ENCODE data around the gene MRPL45. TPM values are rescaled to one million over a fixed set of nuclear protein-coding genes. Genes with fewer than 3 reads are reported as not detected.
"Not testable (repeated sequence)": the region's sequence is repeated elsewhere in the genome, so short reads cannot be mapped to it uniquely, and the experiment has no call there.

MRPL45 gene
- 39.8 TPM for polyA plus RNA-seq (2013, experiment 1 of 2)
- 40.2 TPM for polyA plus RNA-seq (2013, experiment 2 of 2)

DNA sequence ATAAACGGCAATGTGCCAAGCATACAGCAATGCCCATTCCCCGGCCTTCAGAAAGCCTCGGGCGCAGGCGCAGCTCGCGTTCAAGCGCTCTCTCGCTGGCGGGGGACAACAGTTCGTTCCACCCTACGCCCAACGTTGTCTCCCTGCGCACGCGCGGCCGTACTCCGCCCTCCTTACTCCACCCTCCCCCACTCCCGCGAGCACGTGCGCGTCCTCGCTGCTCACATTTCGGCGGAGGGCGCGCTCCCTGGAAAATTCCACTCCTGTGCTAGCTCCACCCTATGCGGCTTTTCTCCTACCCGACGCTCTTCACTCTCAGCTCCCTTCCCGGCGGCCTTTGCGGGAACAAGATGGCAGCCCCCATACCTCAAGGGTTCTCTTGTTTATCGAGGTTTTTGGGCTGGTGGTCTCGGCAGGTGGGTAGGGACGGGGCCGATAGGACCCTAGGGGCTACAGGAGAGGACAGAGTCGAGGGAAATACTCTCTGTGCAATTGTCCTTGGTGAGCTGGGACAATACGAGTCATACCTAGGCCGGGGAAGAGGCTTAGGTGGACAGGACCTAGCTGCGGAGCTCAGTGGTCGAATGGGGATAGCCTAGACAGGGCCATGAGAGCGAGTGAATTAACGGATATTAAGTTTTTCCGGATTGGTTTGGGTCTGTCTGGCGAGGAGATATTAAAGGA lies at the start of gene MRPL45:
MRPL45 (plus strand) TSS at position 335 of the 684 bp plus-strand sequence; CDS start at position 351, 16 bp downstream.
- not testable (repeated sequence) for H3K27ac ChIP-seq (ENCODE audit: low read length, poor library complexity, severe bottlenecking); H2BK5ac ChIP-seq (ENCODE audit: low read depth, low read length, poor library complexity, severe bottlenecking); H3K23ac ChIP-seq (ENCODE audit: low read length in 2 of 2); H2BK12ac ChIP-seq (ENCODE audit: low read length in 2 of 2); H4K91ac ChIP-seq (ENCODE audit: low read length); H3K79me1 ChIP-seq (replicated peaks; ENCODE audit: low read length, poor library complexity, severe bottlenecking); H3K4me1 ChIP-seq (ENCODE audit: control insufficient read depth, insufficient read depth, low read depth, low read length); H3K14ac ChIP-seq (ENCODE audit: low read length in 2 of 2); H2AK5ac ChIP-seq (ENCODE audit: low read length, severe bottlenecking); H2BK15ac ChIP-seq (ENCODE audit: low read depth, poor library complexity, severe bottlenecking); H3K9me3 ChIP-seq (ENCODE audit: control insufficient read depth, low read length); H3K27me3 ChIP-seq (ENCODE audit: control insufficient read depth in 1 of 2, insufficient read depth in 1 of 2, low read length in 2 of 2); H2AFZ ChIP-seq (ENCODE audit: low read depth, low read length); H2BK120ac ChIP-seq (ENCODE audit: low read depth, low read length); H3K18ac ChIP-seq (ENCODE audit: low read depth in 1 of 2, low read length in 2 of 2); H3K4ac ChIP-seq (ENCODE audit: low read depth in 1 of 2, low read length in 2 of 2); H3K36me3 ChIP-seq (ENCODE audit: control insufficient read depth in 1 of 2, insufficient read depth in 2 of 2, low read depth in 1 of 2, low read length in 2 of 2)
- DNase-seq = peak; percentile 94
- Histone ChIP-seq H3K4me3 (ENCODE audit: insufficient read depth in 1 of 2, low read depth in 1 of 2, low read length in 2 of 2) (peak within 1 kb of the TSS; percentile 65 to 85), H3K9ac (ENCODE audit: low read length) (peak within 1 kb of the TSS; percentile 92), H3K4me2 (ENCODE audit: low read length, poor library complexity, severe bottlenecking) (peak within 1 kb of the TSS; percentile 47), H4K8ac (ENCODE audit: low read length) (peak within 1 kb of the TSS; percentile 64)
- 0% methylated on average over 39 of the region's 48 CpGs for WGBS

DNA sequence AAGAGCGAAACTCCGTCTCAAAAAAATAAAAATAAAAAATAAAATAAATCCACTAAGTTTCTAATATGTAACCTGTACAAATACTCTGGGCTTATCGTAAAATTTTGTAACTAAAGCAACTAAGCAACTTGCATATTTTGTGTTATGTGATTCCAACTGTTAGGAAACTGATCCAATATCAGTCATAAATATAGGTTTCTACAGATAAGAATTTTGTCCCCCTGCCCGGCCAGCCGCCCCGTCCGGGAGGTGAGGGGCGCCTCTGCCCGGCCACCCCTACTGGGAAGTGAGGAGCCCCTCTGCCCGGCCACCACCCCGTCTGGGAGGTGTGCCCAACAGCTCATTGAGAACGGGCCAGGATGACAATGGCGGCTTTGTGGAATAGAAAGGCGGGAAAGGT lies 43.8 kb upstream of the MRPL45 start:
- H2BK5ac ChIP-seq (ENCODE audit: low read depth, low read length, poor library complexity, severe bottlenecking); H3K27ac ChIP-seq (ENCODE audit: low read length, poor library complexity, severe bottlenecking); H3K36me3 ChIP-seq (ENCODE audit: control insufficient read depth in 1 of 2, insufficient read depth in 2 of 2, low read depth in 1 of 2, low read length in 2 of 2); DNase-seq; H3K27me3 ChIP-seq (ENCODE audit: control insufficient read depth in 1 of 2, insufficient read depth in 1 of 2, low read length in 2 of 2); H2BK120ac ChIP-seq (ENCODE audit: low read depth, low read length); H3K18ac ChIP-seq (ENCODE audit: low read depth in 1 of 2, low read length in 2 of 2); H3K14ac ChIP-seq (ENCODE audit: low read length in 2 of 2); H2BK15ac ChIP-seq (ENCODE audit: low read depth, poor library complexity, severe bottlenecking); H4K8ac ChIP-seq (ENCODE audit: low read length); H4K91ac ChIP-seq (ENCODE audit: low read length); H2BK12ac ChIP-seq (ENCODE audit: low read length in 2 of 2); H3K4me2 ChIP-seq (ENCODE audit: low read length, poor library complexity, severe bottlenecking); H2AK5ac ChIP-seq (ENCODE audit: low read length, severe bottlenecking); H3K23ac ChIP-seq (ENCODE audit: low read length in 2 of 2); H3K4me1 ChIP-seq (ENCODE audit: control insufficient read depth, insufficient read depth, low read depth, low read length); H2AFZ ChIP-seq (ENCODE audit: low read depth, low read length); H3K79me1 ChIP-seq (replicated peaks; ENCODE audit: low read length, poor library complexity, severe bottlenecking); H3K4ac ChIP-seq (ENCODE audit: low read depth in 1 of 2, low read length in 2 of 2); H3K4me3 ChIP-seq (ENCODE audit: insufficient read depth in 1 of 2, low read depth in 1 of 2, low read length in 2 of 2); H3K9me3 ChIP-seq (ENCODE audit: control insufficient read depth, low read length); H3K9ac ChIP-seq (ENCODE audit: low read length): not testable (repeated sequence)
- WGBS = no CpG with 5 or more reads among the region's 14 CpGs

DNA sequence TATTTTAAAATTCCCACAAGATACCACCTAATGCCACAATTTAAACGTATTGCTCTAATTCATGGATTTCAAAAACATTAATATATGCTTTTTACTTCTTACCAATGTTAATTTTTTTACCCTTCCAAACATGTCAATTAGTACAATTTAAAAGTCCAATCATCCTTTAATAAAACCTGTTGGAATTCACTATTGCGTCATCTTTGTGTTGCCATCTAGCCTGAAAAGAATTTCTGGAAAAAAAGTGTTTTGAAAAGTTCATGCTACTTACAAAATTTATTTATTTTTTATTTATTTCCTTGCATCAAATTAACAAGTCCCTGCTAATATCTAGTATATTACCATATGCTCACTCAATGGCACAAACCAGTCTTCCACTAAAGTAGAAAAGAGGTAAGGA lies 42.6 kb upstream of the MRPL45 start:
- H3K9ac ChIP-seq (ENCODE audit: low read length) = peak overlapping the region; percentile 72
- not testable (repeated sequence) for H3K36me3 ChIP-seq (ENCODE audit: control insufficient read depth in 1 of 2, insufficient read depth in 2 of 2, low read depth in 1 of 2, low read length in 2 of 2); H2AK5ac ChIP-seq (ENCODE audit: low read length, severe bottlenecking); H3K4me1 ChIP-seq (ENCODE audit: control insufficient read depth, insufficient read depth, low read depth, low read length); H3K23ac ChIP-seq (ENCODE audit: low read length in 2 of 2); H3K27me3 ChIP-seq (ENCODE audit: control insufficient read depth in 1 of 2, insufficient read depth in 1 of 2, low read length in 2 of 2); H2AFZ ChIP-seq (ENCODE audit: low read depth, low read length); H3K9me3 ChIP-seq (ENCODE audit: control insufficient read depth, low read length); H2BK12ac ChIP-seq (ENCODE audit: low read length in 2 of 2); H2BK120ac ChIP-seq (ENCODE audit: low read depth, low read length); H2BK5ac ChIP-seq (ENCODE audit: low read depth, low read length, poor library complexity, severe bottlenecking); H3K4ac ChIP-seq (ENCODE audit: low read depth in 1 of 2, low read length in 2 of 2); H3K18ac ChIP-seq (ENCODE audit: low read depth in 1 of 2, low read length in 2 of 2); H3K4me2 ChIP-seq (ENCODE audit: low read length, poor library complexity, severe bottlenecking); H4K8ac ChIP-seq (ENCODE audit: low read length); H3K27ac ChIP-seq (ENCODE audit: low read length, poor library complexity, severe bottlenecking); H3K79me1 ChIP-seq (replicated peaks; ENCODE audit: low read length, poor library complexity, severe bottlenecking); H3K14ac ChIP-seq (ENCODE audit: low read length in 2 of 2); H2BK15ac ChIP-seq (ENCODE audit: low read depth, poor library complexity, severe bottlenecking); H3K4me3 ChIP-seq (ENCODE audit: insufficient read depth in 1 of 2, low read depth in 1 of 2, low read length in 2 of 2); DNase-seq; H4K91ac ChIP-seq (ENCODE audit: low read length)
- 87% methylated on average over 1 of the region's 2 CpGs for WGBS

DNA sequence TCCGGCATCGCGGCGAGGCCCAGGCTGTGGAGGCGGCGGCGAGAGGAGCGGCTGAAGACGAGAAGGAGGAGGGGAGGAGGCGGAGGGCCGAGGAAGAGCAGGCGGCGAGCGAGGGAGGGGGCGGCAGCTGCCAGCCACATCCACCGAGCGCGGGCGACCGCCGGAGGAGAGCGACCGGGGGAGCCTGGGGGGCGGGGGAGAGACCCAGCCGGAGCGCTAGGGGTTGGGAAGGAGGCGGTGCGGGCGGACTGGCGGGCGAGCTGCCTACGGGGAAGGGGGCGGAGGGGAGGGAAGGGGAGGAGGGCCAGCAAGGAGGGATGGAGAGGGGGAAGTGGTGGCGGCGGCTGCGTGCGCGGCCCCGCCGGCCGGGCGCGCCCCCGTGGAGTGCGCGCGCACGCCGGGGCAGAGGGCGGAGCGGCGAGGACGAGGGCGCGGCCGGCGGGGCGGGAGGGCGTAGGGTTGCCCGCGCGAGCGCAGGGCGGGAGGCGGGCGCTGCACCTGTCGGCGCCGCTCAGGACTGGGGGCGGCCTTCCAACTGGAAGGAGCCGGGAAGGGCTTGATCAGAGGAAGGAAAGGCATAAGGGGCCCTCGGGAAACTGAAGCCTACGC lies 39.9 kb upstream of the MRPL45 start:
- H3K79me1 ChIP-seq (replicated peaks; ENCODE audit: low read length, poor library complexity, severe bottlenecking); H3K4me1 ChIP-seq (ENCODE audit: control insufficient read depth, insufficient read depth, low read depth, low read length); H3K27ac ChIP-seq (ENCODE audit: low read length, poor library complexity, severe bottlenecking); H2AK5ac ChIP-seq (ENCODE audit: low read length, severe bottlenecking); H3K9me3 ChIP-seq (ENCODE audit: control insufficient read depth, low read length); H4K91ac ChIP-seq (ENCODE audit: low read length); H2BK15ac ChIP-seq (ENCODE audit: low read depth, poor library complexity, severe bottlenecking); H2AFZ ChIP-seq (ENCODE audit: low read depth, low read length); H2BK120ac ChIP-seq (ENCODE audit: low read depth, low read length); H2BK5ac ChIP-seq (ENCODE audit: low read depth, low read length, poor library complexity, severe bottlenecking); H3K18ac ChIP-seq (ENCODE audit: low read depth in 1 of 2, low read length in 2 of 2); H3K9ac ChIP-seq (ENCODE audit: low read length); H2BK12ac ChIP-seq (ENCODE audit: low read length in 2 of 2); H3K4ac ChIP-seq (ENCODE audit: low read depth in 1 of 2, low read length in 2 of 2); H3K27me3 ChIP-seq (ENCODE audit: control insufficient read depth in 1 of 2, insufficient read depth in 1 of 2, low read length in 2 of 2); H3K36me3 ChIP-seq (ENCODE audit: control insufficient read depth in 1 of 2, insufficient read depth in 2 of 2, low read depth in 1 of 2, low read length in 2 of 2); H3K14ac ChIP-seq (ENCODE audit: low read length in 2 of 2); H4K8ac ChIP-seq (ENCODE audit: low read length); H3K23ac ChIP-seq (ENCODE audit: low read length in 2 of 2): not testable (repeated sequence)
- Histone ChIP-seq H3K4me2 (ENCODE audit: low read length, poor library complexity, severe bottlenecking) (peak overlapping the region; percentile 70), H3K4me3 (ENCODE audit: insufficient read depth in 1 of 2, low read depth in 1 of 2, low read length in 2 of 2) (peak overlapping the region; percentile 58 to 73)
- DNase-seq = peak; percentile 82
- WGBS = no CpG with 5 or more reads among the region's 73 CpGs

All from mesenchymal stem cell (in vitro differentiated cells and primary cell).